Parathyroid adenoma (tissue), 2 donors: ENCODE data around the gene GGN.
"Not testable (repeated sequence)": the region's sequence is repeated elsewhere in the genome, so short reads cannot be mapped to it uniquely, and the experiment has no call there.

Experiments
- H2AFZ ChIP-seq: fragments of 300-600 bp; sonication (generic); one replicate; pipeline ENCODE4 v1.7.0; 2017; ENCODE audit warnings: antibody characterized with exemption, mild to moderate bottlenecking
- H3K27ac ChIP-seq: fragments of 300-600 bp; sonication (generic); one replicate; pipeline ENCODE4 v1.7.0; 2017
- H3K27me3 ChIP-seq: fragments of 300-600 bp; sonication (generic); one replicate; pipeline ENCODE4 v1.7.0; 2017; ENCODE audit warnings: low read length; ENCODE audit not compliant: control insufficient read depth, insufficient read depth
- H3K36me3 ChIP-seq: fragments of 300-600 bp; sonication (generic); one replicate; pipeline ENCODE4 v1.7.0; 2017; ENCODE audit warnings: low read length; ENCODE audit not compliant: control insufficient read depth, insufficient read depth
- H3K4me1 ChIP-seq: fragments of 300-600 bp; sonication (generic); one replicate; pipeline ENCODE4 v1.7.0; 2017; ENCODE audit warnings: control low read depth
- H3K4me2 ChIP-seq: fragments of 300-600 bp; sonication (generic); one replicate; pipeline ENCODE4 v1.7.0; 2017; ENCODE audit warnings: low read length
- H3K4me3 ChIP-seq: fragments of 300-600 bp; sonication (generic); one replicate; pipeline ENCODE4 v1.7.0; 2017; ENCODE audit warnings: low read depth, low read length
- H3K79me2 ChIP-seq: fragments of 300-600 bp; sonication (generic); one replicate; pipeline ENCODE4 v1.7.0; 2017; ENCODE audit warnings: control low read depth
- H3K9ac ChIP-seq: fragments of 300-600 bp; sonication (generic); one replicate; pipeline ENCODE4 v1.7.0; 2017; ENCODE audit warnings: mild to moderate bottlenecking
- H3K9me3 ChIP-seq: fragments of 300-600 bp; sonication (generic); one replicate; pipeline ENCODE4 v1.7.0; 2017; ENCODE audit warnings: low read length; ENCODE audit not compliant: control insufficient read depth
- CTCF ChIP-seq: fragments of 300-600 bp; sonication (generic); IDR thresholded peaks from one replicate; pipeline ENCODE4 v1.7.0; 2017; ENCODE audit warnings: antibody characterized with exemption, mild to moderate bottlenecking
- donor health status: primary hyperparathyroidism.

GGN gene

DNA sequence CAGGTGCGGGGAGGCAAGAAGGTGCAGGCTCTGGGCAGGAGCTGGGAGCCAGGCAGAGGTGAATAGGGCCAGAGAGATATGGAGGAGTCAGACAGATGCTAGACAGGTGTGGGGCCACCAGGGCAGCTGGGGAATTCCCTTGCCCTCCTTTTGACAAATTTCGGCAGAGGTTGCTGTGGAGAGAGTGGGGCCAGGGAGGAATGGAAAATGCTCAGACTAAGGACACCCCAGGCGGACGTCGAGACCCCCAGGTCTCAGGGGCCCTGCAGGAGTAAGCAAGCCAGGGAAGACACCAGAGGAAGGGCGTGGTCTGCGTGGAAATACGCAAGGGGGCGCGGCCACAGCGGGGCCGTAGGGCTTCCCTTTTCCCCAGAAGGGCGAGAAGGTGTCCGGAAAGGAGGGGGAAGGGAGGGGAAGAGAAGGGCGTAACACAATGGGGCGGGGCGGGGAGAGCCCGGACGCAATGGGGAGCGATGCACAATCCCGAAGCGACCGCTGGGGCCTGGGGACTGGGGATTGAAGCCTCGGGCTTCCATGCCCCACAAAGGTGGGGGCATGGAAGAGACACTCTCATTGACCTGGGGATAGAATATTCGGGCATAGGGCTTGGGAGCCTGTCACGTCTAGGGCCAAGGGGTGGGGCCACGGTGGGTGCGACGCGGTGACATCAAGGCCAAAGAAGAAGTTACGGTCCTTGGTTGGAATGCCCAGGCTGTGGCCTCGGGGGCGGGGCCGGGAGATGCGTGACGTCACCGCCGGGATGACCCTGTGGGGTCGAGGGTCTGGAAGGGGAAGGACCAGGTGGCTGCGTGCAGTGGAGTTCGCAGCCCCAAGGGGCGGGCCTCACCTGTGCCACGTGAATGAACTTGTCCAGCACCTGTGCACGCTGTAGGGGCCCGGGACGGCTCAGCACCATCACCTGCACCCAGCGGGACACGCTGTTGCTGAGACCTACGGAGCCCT, 30.0 kb upstream of the GGN start:
- H2AFZ ChIP-seq: peak overlapping the region; percentile 38
- no peak overlapping the region for H3K27ac ChIP-seq
- no peak overlapping the region for H3K9ac ChIP-seq
- no peaks in the 10 kb centered on the region for H3K27me3 ChIP-seq
- TF ChIP-seq CTCF: peak; percentile 5
- H3K4me3 ChIP-seq: peak overlapping the region; percentile 32
- H3K4me1 ChIP-seq: peaks cover 3% of the 10 kb centered on the region
- H3K4me2 ChIP-seq: peak overlapping the region; percentile 76
- no peaks in the 10 kb centered on the region for H3K36me3 ChIP-seq
- no peaks in the 10 kb centered on the region for H3K79me2 ChIP-seq
- no peaks in the 10 kb centered on the region for H3K9me3 ChIP-seq

GRCh38 chr19:38417146-38417543, 29.3 kb upstream of the GGN start:
- Histone ChIP-seq H3K27me3 (no peaks in the 10 kb centered on the region), H3K79me2 (no peaks in the 10 kb centered on the region), H3K9me3 (no peaks in the 10 kb centered on the region), H3K9ac (no peak overlapping the region), H3K4me3 (no peak overlapping the region), H3K4me2 (no peak overlapping the region), H2AFZ (peak overlapping the region; percentile 38), H3K27ac (no peak overlapping the region), H3K4me1 (peaks cover 3% of the 10 kb centered on the region), H3K36me3 (no peaks in the 10 kb centered on the region)
- no peak for TF ChIP-seq CTCF

GRCh38 chr19:38413416-38413815, 25.6 kb upstream of the GGN start:
- TF ChIP-seq CTCF: no peak
- no peaks in the 10 kb centered on the region for H3K9me3 ChIP-seq
- H3K9ac ChIP-seq: no peak overlapping the region
- H3K27me3 ChIP-seq: no peaks in the 10 kb centered on the region
- no peaks in the 10 kb centered on the region for H3K79me2 ChIP-seq
- no peak overlapping the region for H2AFZ ChIP-seq
- H3K4me1 ChIP-seq: peaks cover 3% of the 10 kb centered on the region
- no peak overlapping the region for H3K27ac ChIP-seq
- no peaks in the 10 kb centered on the region for H3K36me3 ChIP-seq
- H3K4me2 ChIP-seq: no peak overlapping the region
- no peak overlapping the region for H3K4me3 ChIP-seq

DNA sequence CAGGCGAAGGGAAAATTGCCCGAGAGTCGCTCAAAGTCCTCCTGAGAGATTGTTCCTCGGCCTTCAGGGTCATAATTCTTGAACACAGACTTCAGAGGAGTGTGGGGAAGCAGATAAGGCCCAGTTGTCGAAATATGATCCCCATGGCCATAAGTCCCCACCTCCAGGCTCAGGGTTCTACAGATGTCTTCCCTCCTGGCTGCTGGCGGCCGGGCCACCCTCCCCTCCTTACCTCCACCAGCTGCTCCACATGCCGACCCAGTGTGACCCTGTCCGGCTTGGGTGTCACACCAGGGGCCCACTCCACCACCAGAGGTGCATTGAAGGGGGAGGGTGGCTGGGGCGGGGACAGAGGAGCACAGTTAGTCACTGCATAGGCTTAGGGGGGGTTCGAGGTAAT, 25.1 kb upstream of the GGN start:
- no peak overlapping the region for H2AFZ ChIP-seq
- no peak for TF ChIP-seq CTCF
- H3K27ac ChIP-seq: no peak overlapping the region
- no peaks in the 10 kb centered on the region for H3K9me3 ChIP-seq
- H3K27me3 ChIP-seq: no peaks in the 10 kb centered on the region
- no peaks in the 10 kb centered on the region for H3K36me3 ChIP-seq
- no peak overlapping the region for H3K9ac ChIP-seq
- H3K4me2 ChIP-seq: no peak overlapping the region
- no peak overlapping the region for H3K4me3 ChIP-seq
- H3K79me2 ChIP-seq: no peaks in the 10 kb centered on the region
- H3K4me1 ChIP-seq: peaks cover under 1% of the 10 kb centered on the region

GRCh38 chr19:38412491-38412890, 24.7 kb upstream of the GGN start:
- Histone ChIP-seq H3K79me2 (no peaks in the 10 kb centered on the region), H3K4me1 (no peaks in the 10 kb centered on the region), H3K4me2 (no peak overlapping the region), H3K36me3 (no peaks in the 10 kb centered on the region), H3K9ac (no peak overlapping the region), H3K27me3 (no peaks in the 10 kb centered on the region), H2AFZ (no peak overlapping the region), H3K4me3 (no peak overlapping the region), H3K9me3 (no peaks in the 10 kb centered on the region), H3K27ac (no peak overlapping the region)
- TF ChIP-seq CTCF: no peak

- not testable (repeated sequence) for H2AFZ ChIP-seq, H3K4me1 ChIP-seq, H3K9me3 ChIP-seq, H3K9ac ChIP-seq, H3K27me3 ChIP-seq, H3K4me3 ChIP-seq, H3K4me2 ChIP-seq, H3K79me2 ChIP-seq, H3K36me3 ChIP-seq, H3K27ac ChIP-seq
Observed at GRCh38 chr19:38411898-38412297, 24.1 kb upstream of the GGN start.
